Nephron progenitor cell (in vitro differentiated cells): Measurements from ENCODE around the gene RFTN1.

Experiments
- DNase-seq: peaks from one replicate; pipeline ENCODE4 v3.0.0; 2021
- H3K27ac Mint-ChIP-seq: 2 replicates; pipeline ENCODE4 v1.8.0; 2021; ENCODE audit warnings: mild to moderate bottlenecking, moderate library complexity, mixed read lengths
- H3K27me3 Mint-ChIP-seq: 2 replicates; pipeline ENCODE4 v1.8.0; 2021; ENCODE audit warnings: mild to moderate bottlenecking, low read depth, mixed read lengths; ENCODE audit not compliant: poor library complexity
- H3K36me3 Mint-ChIP-seq: 2 replicates; pipeline ENCODE4 v1.8.0; 2021; ENCODE audit warnings: low read depth, mixed read lengths
- H3K4me1 Mint-ChIP-seq: 2 replicates; pipeline ENCODE4 v1.8.0; 2021; ENCODE audit warnings: mixed read lengths
- H3K4me3 Mint-ChIP-seq: 2 replicates; pipeline ENCODE4 v1.8.0; 2021; ENCODE audit warnings: mild to moderate bottlenecking, moderate library complexity, mixed read lengths
- H3K9me3 Mint-ChIP-seq: 2 replicates; pipeline ENCODE4 v1.8.0; 2021; ENCODE audit warnings: mild to moderate bottlenecking, moderate library complexity, mixed read lengths
- TF ChIP-seq, protein P1 (sequence below): fragments of 200-600 bp; sonication (generic); IDR thresholded peaks from 2 replicates; pipeline ENCODE4 v1.5.0; 2021; ENCODE audit warnings: antibody characterized with exemption

The RFTN1 gene

DNA sequence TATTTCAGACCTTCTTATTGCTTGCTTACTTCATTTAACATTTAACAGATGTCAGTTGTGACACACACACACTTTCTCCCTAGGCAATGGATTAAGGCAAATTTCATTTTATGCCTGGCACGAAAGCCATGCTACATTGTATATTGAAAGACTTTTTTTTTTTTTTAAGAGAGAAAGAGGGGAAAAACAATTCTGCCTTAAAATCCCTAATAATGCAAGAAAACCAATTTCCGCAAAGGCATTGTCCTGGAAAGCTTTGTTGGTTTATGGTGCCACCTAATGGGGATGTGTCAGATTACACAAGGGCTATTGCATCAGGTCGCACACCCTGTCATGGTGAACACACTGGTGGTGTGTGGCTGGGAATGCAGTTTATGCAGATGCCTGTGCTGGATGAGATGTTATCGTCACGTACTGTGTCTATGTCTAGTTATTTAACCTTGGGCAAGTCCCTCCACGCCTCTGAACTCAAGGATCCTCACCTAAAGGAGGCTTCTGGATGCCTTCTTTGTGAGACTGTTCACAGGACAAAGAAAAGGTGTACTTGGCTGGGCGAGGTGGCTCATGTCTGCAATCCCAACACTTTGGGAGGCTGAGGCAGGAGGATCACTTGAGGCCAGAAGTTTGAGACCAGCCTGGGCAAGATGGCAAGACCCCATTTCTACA, 37.3 kb upstream of the RFTN1 start:
- H3K4me1 Mint-ChIP-seq, result peaks cover 19% of the 10 kb centered on the region
- peak; percentile 73 for DNase-seq
- TF ChIP-seq, protein P1, sequence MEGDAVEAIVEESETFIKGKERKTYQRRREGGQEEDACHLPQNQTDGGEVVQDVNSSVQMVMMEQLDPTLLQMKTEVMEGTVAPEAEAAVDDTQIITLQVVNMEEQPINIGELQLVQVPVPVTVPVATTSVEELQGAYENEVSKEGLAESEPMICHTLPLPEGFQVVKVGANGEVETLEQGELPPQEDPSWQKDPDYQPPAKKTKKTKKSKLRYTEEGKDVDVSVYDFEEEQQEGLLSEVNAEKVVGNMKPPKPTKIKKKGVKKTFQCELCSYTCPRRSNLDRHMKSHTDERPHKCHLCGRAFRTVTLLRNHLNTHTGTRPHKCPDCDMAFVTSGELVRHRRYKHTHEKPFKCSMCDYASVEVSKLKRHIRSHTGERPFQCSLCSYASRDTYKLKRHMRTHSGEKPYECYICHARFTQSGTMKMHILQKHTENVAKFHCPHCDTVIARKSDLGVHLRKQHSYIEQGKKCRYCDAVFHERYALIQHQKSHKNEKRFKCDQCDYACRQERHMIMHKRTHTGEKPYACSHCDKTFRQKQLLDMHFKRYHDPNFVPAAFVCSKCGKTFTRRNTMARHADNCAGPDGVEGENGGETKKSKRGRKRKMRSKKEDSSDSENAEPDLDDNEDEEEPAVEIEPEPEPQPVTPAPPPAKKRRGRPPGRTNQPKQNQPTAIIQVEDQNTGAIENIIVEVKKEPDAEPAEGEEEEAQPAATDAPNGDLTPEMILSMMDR, result peak; percentile 95

DNA sequence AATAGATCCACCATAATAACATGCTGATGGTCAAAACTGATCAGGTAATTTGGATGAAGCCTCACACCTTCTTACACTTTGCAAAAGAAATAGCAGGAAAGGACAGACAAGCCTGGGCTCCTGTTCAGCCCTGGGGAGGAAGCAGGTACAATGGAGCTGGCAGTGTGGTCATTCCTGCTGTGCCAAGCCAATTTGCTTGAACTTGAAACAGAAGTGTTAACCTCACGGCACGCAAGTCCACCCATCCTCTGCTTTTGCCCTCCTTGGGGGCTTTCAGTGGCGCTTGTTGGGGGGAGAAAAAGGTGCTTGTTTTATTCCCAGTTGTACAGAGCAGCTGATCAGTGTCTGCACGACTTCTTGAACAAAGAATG, 36.8 kb upstream of the RFTN1 start:
- TF ChIP-seq, protein P1, result no peak
- H3K27ac Mint-ChIP-seq, result no peak overlapping the region

More for the DNA sequence above, 37.3 kb upstream of the RFTN1 start:
- peaks cover 14% of the 10 kb centered on the region for H3K9me3 Mint-ChIP-seq
- H3K4me3 Mint-ChIP-seq, result peak overlapping the region; percentile 36
- no peaks in the 10 kb centered on the region for H3K36me3 Mint-ChIP-seq
- peak overlapping the region; percentile 84 for H3K27ac Mint-ChIP-seq
- peaks cover 4% of the 10 kb centered on the region for H3K27me3 Mint-ChIP-seq

DNA sequence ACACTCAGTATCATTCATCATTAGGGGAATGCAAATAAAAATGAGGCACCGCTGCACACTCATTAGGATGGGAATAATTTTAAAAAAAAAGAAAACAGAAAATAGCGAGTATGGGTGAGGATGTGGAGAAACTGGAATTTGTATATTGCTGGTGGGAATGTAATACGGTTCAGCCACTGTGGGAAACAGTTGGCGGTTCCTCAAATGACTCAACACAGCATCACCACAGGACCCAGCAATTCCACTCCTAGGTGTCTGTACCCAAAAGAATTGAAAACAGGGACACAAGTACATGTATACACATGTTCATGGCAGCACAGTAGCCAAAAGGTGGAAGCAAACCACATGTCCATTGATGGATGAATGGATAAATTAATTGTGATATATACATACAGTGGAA, 35.2 kb upstream of the RFTN1 start:
- Mint-ChIP-seq H3K27ac (no peak overlapping the region), H3K36me3 (no peaks in the 10 kb centered on the region), H3K4me3 (no peak overlapping the region), H3K4me1 (peaks cover 17% of the 10 kb centered on the region), H3K27me3 (peaks cover 2% of the 10 kb centered on the region), H3K9me3 (peaks cover 10% of the 10 kb centered on the region)
- TF ChIP-seq, protein P1, result no peak
- DNase-seq, result no peak

More for the DNA sequence above, 36.8 kb upstream of the RFTN1 start:
- peaks cover 19% of the 10 kb centered on the region for H3K4me1 Mint-ChIP-seq
- peak overlapping the region; percentile 36 for H3K4me3 Mint-ChIP-seq
- peaks cover 14% of the 10 kb centered on the region for H3K9me3 Mint-ChIP-seq
- no peak for DNase-seq
- H3K36me3 Mint-ChIP-seq, result no peaks in the 10 kb centered on the region
- H3K27me3 Mint-ChIP-seq, result peaks cover 4% of the 10 kb centered on the region

DNA sequence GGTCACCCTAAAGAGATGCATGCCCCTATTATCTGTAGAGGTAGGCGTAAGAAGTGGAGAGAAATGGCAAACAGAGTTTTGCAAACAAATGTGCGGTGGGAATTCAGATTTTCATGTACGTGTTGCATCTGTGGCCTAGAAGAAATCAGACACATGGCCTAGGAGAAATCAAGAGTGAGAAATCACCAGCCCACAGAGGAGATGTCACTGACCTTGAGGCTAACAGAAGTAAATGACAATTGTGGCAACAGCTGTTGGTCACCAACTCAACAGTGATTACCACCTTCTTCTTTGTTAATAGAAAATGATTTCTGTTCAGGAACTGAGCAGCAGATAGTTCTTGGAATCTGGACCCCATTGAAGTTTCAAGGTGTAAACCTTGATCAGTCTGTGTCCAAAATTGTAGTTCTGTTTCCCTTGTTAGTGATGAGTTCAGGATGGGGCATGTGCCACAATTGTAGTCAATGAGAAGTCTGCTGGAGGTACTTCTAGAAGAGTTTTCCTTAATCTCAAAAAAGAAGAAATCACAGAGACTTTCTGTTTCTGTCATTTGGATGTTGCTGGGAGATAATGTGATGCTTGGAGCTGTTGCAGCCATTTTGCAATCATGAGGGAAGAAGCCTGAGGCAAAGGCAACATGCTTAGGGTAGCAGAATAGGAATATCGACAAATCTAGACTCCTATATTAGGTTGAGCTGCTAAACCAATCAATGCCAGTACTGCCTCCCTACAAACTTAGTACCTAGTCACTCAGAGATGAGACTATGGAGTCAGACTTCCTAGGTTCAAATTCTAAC, 34.3 kb upstream of the RFTN1 start:
- Mint-ChIP-seq H3K4me1 (peaks cover 17% of the 10 kb centered on the region), H3K4me3 (no peak overlapping the region), H3K27ac (no peak overlapping the region), H3K36me3 (no peaks in the 10 kb centered on the region), H3K9me3 (peaks cover 8% of the 10 kb centered on the region), H3K27me3 (peaks cover 2% of the 10 kb centered on the region)
- no peak for DNase-seq
- TF ChIP-seq, protein P1, result no peak

DNA sequence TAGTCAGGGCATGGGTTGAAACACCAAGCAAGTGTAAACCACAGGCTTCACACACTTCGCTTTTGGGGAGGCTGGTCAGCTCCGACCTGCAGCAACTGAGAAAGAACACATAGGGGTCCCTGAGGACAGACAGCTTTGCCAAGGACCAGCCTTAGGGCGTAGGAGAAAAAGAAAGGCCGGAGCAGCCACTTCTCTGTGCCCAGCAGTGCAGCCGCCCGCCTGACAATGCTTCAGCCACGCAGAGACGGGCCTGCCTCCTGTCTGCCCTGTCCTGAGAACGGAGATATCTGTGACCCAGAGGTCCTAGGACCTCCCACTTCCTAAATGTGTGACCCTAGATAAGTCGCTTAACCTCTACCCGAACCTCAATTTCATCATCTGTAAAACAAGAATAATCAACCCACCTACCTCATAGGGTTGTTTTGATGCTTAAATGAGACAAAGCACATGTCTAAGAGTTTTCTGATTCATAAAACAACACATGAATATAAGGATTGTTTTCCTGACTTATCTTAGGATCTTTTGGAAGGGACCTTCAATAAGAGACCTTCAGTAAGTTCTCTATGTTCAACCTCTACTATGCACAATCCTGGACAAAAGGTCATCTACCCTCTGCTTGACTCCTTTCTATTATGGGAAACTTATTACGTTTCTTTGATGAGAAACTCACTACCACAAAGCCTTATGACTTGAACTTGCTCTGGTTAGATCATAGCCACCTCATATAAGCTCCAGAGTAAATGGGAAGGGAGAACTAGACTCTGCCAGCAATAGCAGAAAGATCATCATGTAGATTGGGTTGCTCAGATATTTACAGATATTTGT, 32.9 kb upstream of the RFTN1 start:
- Mint-ChIP-seq H3K9me3 (peaks cover 8% of the 10 kb centered on the region), H3K27me3 (peaks cover 5% of the 10 kb centered on the region), H3K4me1 (peaks cover 17% of the 10 kb centered on the region), H3K36me3 (no peaks in the 10 kb centered on the region), H3K27ac (no peak overlapping the region), H3K4me3 (no peak overlapping the region)
- no peak for DNase-seq
- TF ChIP-seq, protein P1, result no peak
